CD4-positive, CD25-positive, alpha-beta regulatory T cell (primary cell): ENCODE data around the gene RSAD2. TPM values are rescaled to one million over a fixed set of nuclear protein-coding genes. Genes with fewer than 3 reads are reported as not detected.

Experiments used
- ATAC-seq, 2 donors: fragments of 150-1000 bp; cut with Tn5 transposase; one replicate each; pipeline ENCODE4 v1.10.0; 2021; ENCODE audit warnings: low read depth in 2 of 2, moderate number of reproducible peaks in 2 of 2, moderate library complexity in 1 of 2
- DNase-seq, 3 donors: peaks; one replicate each; pipeline versions ENCODE4 v3.0.0 to v3.0.0-alpha.2; 2012 to 2022; ENCODE audit warnings: mixed read lengths in 1 of 3
- H3K27ac ChIP-seq: one replicate; pipeline ENCODE4 v1.7.0; 2013; ENCODE audit warnings: mild to moderate bottlenecking, low read length; ENCODE audit not compliant: insufficient read depth, poor library complexity, severe bottlenecking
- H3K27me3 ChIP-seq: one replicate; pipeline ENCODE4 v1.7.0; 2013; ENCODE audit warnings: low read length; ENCODE audit not compliant: control insufficient read depth, insufficient read depth
- H3K36me3 ChIP-seq: one replicate; pipeline ENCODE4 v1.7.0; 2013; ENCODE audit warnings: mild to moderate bottlenecking, low read length, moderate library complexity; ENCODE audit not compliant: control insufficient read depth, insufficient read depth
- H3K4me1 ChIP-seq: 2 replicates; pipeline ENCODE4 v1.7.0; 2013; ENCODE audit warnings: mild to moderate bottlenecking, low read length; ENCODE audit not compliant: insufficient read depth, control insufficient read depth, poor library complexity, severe bottlenecking
- H3K4me3 ChIP-seq: one replicate; pipeline ENCODE4 v1.7.0; 2013; ENCODE audit warnings: low read depth, mild to moderate bottlenecking, low read length, moderate library complexity
- H3K9me3 ChIP-seq, 2 experiments: 1 replicate in 1 of 2; 2 replicates in 1 of 2; pipeline ENCODE4 v1.7.0; 2013; ENCODE audit warnings: low read length in 2 of 2, mild to moderate bottlenecking in 1 of 2, moderate library complexity in 1 of 2; ENCODE audit not compliant: control insufficient read depth in 2 of 2
- H3K27ac Mint-ChIP-seq, 3 donors: one replicate each; pipeline ENCODE4 v1.8.0; 2020 to 2022; ENCODE audit warnings: mild to moderate bottlenecking in 3 of 3, mixed read lengths in 3 of 3, moderate library complexity in 2 of 3
- H3K27me3 Mint-ChIP-seq: one replicate; pipeline ENCODE4 v1.8.0; 2022; ENCODE audit warnings: mild to moderate bottlenecking, mixed read lengths
- H3K36me3 Mint-ChIP-seq: one replicate; pipeline ENCODE4 v1.8.0; 2020; ENCODE audit warnings: mixed read lengths
- H3K4me1 Mint-ChIP-seq, 4 donors: one replicate each; pipeline ENCODE4 v1.8.0; 2020 to 2022; ENCODE audit warnings: mixed read lengths in 4 of 4, mild to moderate bottlenecking in 1 of 4
- H3K4me3 Mint-ChIP-seq, 4 donors: one replicate each; pipeline ENCODE4 v1.8.0; 2020 to 2022; ENCODE audit warnings: mild to moderate bottlenecking in 4 of 4, mixed read lengths in 4 of 4, moderate library complexity in 3 of 4
- H3K9me3 Mint-ChIP-seq, 7 donors: one replicate each; pipeline ENCODE4 v1.8.0; 2020 to 2022; ENCODE audit warnings: mixed read lengths in 7 of 7, mild to moderate bottlenecking in 3 of 7, moderate library complexity in 2 of 7
- polyA plus RNA-seq, 4 donors: library from polyadenylated mRNA; unstranded; fragments of 300-500 nt; fragmentation: Illumina TruSeq; gene quantifications; one replicate each; pipeline ENCODE4 v1.2.3, GENCODE V29; 2021
- total RNA-seq: library from RNA; stranded (reverse); gene quantifications from one replicate; pipeline ENCODE4 v1.2.3, GENCODE V29; 2022

The RSAD2 gene
- total and polyA plus RNA-seq, 5 donors from 2014 or later, result 1.6 to 8.7 (median 4.1) TPM

- no peaks in the 10 kb centered on the region for H3K36me3 ChIP-seq
- H3K4me3 Mint-ChIP-seq, result peak overlapping the region in 2 of 4 donors; percentile 40 to 61
- no peak overlapping the region for H3K27ac ChIP-seq
- no peak overlapping the region for H3K4me3 ChIP-seq
- H3K4me1 Mint-ChIP-seq, result peaks cover 0 to 80% (median 31%) of the 10 kb centered on the region in 4 donors
- peaks cover 4% of the 10 kb centered on the region for H3K27me3 Mint-ChIP-seq
- no peaks in the 10 kb centered on the region for H3K9me3 ChIP-seq
- no peak for DNase-seq
- no peak for ATAC-seq
- H3K36me3 Mint-ChIP-seq, result peaks cover 24% of the 10 kb centered on the region
- no peak overlapping the region for H3K27ac Mint-ChIP-seq
- H3K27me3 ChIP-seq, result no peaks in the 10 kb centered on the region
- H3K4me1 ChIP-seq, result peaks cover 7% of the 10 kb centered on the region
- peaks cover 0 to 6% (median 0%) of the 10 kb centered on the region in 7 donors for H3K9me3 Mint-ChIP-seq
Measured at GRCh38 chr2:6928452-6928851, 50.9 kb downstream of the RSAD2 start.

DNA sequence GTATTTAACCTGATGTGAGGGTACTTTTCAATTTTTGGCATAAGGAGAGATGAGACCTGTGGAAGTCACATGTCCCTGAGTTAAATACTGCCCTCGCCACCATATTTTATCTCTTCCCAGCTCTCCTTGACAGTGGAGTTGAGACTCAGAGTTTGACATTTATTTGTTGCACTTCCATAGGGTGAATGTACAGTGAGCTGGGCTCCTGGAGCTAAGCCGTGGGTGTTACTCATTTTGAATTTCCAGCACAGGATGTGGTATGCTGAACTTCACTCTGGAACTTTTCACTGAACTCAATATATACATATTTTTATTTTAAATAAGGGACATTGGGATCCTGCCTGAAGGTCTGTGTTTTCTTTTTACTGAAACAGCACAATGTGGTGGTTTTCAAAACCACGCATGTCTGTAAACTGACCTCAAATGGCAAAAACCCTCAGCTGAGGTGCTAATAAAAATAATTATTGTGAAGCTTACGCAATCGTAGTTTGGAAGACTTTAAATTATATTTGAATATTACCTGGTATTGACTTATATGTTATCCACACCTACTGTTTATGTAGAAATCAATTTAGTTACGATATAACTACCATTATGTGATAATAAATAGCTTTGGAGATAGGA is 51.7 kb downstream of the RSAD2 start:
- ATAC-seq, result no peak
- H3K9me3 ChIP-seq, result no peaks in the 10 kb centered on the region
- H3K27me3 Mint-ChIP-seq, result peaks cover 4% of the 10 kb centered on the region
- H3K27me3 ChIP-seq, result no peaks in the 10 kb centered on the region
- peaks cover 0 to 6% (median 0%) of the 10 kb centered on the region in 7 donors for H3K9me3 Mint-ChIP-seq
- no peak overlapping the region for H3K27ac ChIP-seq
- peaks cover 20% of the 10 kb centered on the region for H3K36me3 Mint-ChIP-seq
- no peak for DNase-seq
- H3K4me3 ChIP-seq, result no peak overlapping the region
- no peak overlapping the region for H3K4me3 Mint-ChIP-seq
- peaks cover 0 to 78% (median 30%) of the 10 kb centered on the region in 4 donors for H3K4me1 Mint-ChIP-seq
- H3K27ac Mint-ChIP-seq, result no peak overlapping the region
- H3K4me1 ChIP-seq, result peaks cover 4% of the 10 kb centered on the region
- no peaks in the 10 kb centered on the region for H3K36me3 ChIP-seq

- no peaks in the 10 kb centered on the region for H3K27me3 ChIP-seq
- Mint-ChIP-seq H3K27ac (no peak overlapping the region), H3K9me3 (peaks cover 0 to 6% (median 0%) of the 10 kb centered on the region in 7 donors), H3K4me3 (peak overlapping the region in 1 of 4 donors; percentile 33), H3K36me3 (peaks cover 21% of the 10 kb centered on the region), H3K4me1 (peaks cover 0 to 76% (median 34%) of the 10 kb centered on the region in 4 donors), H3K27me3 (peaks cover 4% of the 10 kb centered on the region)
- H3K4me1 ChIP-seq, result peaks cover 12% of the 10 kb centered on the region
- DNase-seq (no peak), ATAC-seq (no peak)
- no peaks in the 10 kb centered on the region for H3K36me3 ChIP-seq
- no peak overlapping the region for H3K4me3 ChIP-seq
- H3K9me3 ChIP-seq, result no peaks in the 10 kb centered on the region
- H3K27ac ChIP-seq, result no peak overlapping the region
Measured at GRCh38 chr2:6930923-6931647, 53.5 kb downstream of the RSAD2 start.

GRCh38 chr2:6931753-6932152 is 54.2 kb downstream of the RSAD2 start:
- Mint-ChIP-seq H3K27ac (no peak overlapping the region), H3K36me3 (peaks cover 20% of the 10 kb centered on the region)

GRCh38 chr2:6932206-6932605 is 54.6 kb downstream of the RSAD2 start:
- peaks cover 20% of the 10 kb centered on the region for H3K36me3 Mint-ChIP-seq

More at GRCh38 chr2:6931753-6932152, 54.2 kb downstream of the RSAD2 start:
- Mint-ChIP-seq H3K27me3 (peaks cover 4% of the 10 kb centered on the region), H3K4me3 (no peak overlapping the region), H3K4me1 (peaks cover 0 to 76% (median 35%) of the 10 kb centered on the region in 4 donors), H3K9me3 (peaks cover 0 to 6% (median 0%) of the 10 kb centered on the region in 7 donors)
- H3K27me3 ChIP-seq, result no peaks in the 10 kb centered on the region
- peaks cover 12% of the 10 kb centered on the region for H3K4me1 ChIP-seq
- H3K36me3 ChIP-seq, result no peaks in the 10 kb centered on the region
- H3K27ac ChIP-seq, result no peak overlapping the region
- H3K9me3 ChIP-seq, result no peaks in the 10 kb centered on the region
- no peak for DNase-seq
- no peak overlapping the region for H3K4me3 ChIP-seq
- ATAC-seq, result no peak

GRCh38 chr2:6932828-6933227 is 55.3 kb downstream of the RSAD2 start:
- peak overlapping the region in 1 of 3 donors; percentile 34 for H3K27ac Mint-ChIP-seq

More at GRCh38 chr2:6932206-6932605, 54.6 kb downstream of the RSAD2 start:
- Mint-ChIP-seq H3K27ac (no peak overlapping the region), H3K4me3 (no peak overlapping the region), H3K27me3 (peaks cover 4% of the 10 kb centered on the region), H3K9me3 (peaks cover 0 to 6% (median 0%) of the 10 kb centered on the region in 7 donors), H3K4me1 (peaks cover 0 to 79% (median 35%) of the 10 kb centered on the region in 4 donors)
- H3K4me1 ChIP-seq, result peaks cover 13% of the 10 kb centered on the region
- H3K9me3 ChIP-seq, result no peaks in the 10 kb centered on the region
- no peak for DNase-seq
- no peaks in the 10 kb centered on the region for H3K36me3 ChIP-seq
- no peak overlapping the region for H3K27ac ChIP-seq
- no peaks in the 10 kb centered on the region for H3K27me3 ChIP-seq
- ATAC-seq, result no peak
- no peak overlapping the region for H3K4me3 ChIP-seq

GRCh38 chr2:6933911-6934310 is 56.3 kb downstream of the RSAD2 start:
- Mint-ChIP-seq H3K27ac (no peak overlapping the region), H3K27me3 (peaks cover 4% of the 10 kb centered on the region), H3K9me3 (peaks cover 0 to 6% (median 0%) of the 10 kb centered on the region in 7 donors), H3K4me3 (peak overlapping the region in 2 of 4 donors; percentile 33 to 47), H3K4me1 (peaks cover 0 to 78% (median 35%) of the 10 kb centered on the region in 4 donors), H3K36me3 (peaks cover 11% of the 10 kb centered on the region)
- Histone ChIP-seq H3K36me3 (no peaks in the 10 kb centered on the region), H3K4me1 (peaks cover 15% of the 10 kb centered on the region), H3K4me3 (no peak overlapping the region), H3K27me3 (no peaks in the 10 kb centered on the region), H3K9me3 (no peaks in the 10 kb centered on the region), H3K27ac (no peak overlapping the region)
- no peak for DNase-seq
- ATAC-seq, result no peak

More at GRCh38 chr2:6932828-6933227, 55.3 kb downstream of the RSAD2 start:
- peaks cover 0 to 6% (median 0%) of the 10 kb centered on the region in 7 donors for H3K9me3 Mint-ChIP-seq
- Histone ChIP-seq H3K36me3 (no peaks in the 10 kb centered on the region), H3K4me3 (no peak overlapping the region), H3K4me1 (peaks cover 15% of the 10 kb centered on the region), H3K27me3 (no peaks in the 10 kb centered on the region), H3K9me3 (no peaks in the 10 kb centered on the region), H3K27ac (no peak overlapping the region)
- peaks cover 0 to 81% (median 38%) of the 10 kb centered on the region in 4 donors for H3K4me1 Mint-ChIP-seq
- ATAC-seq (no peak), DNase-seq (no peak)
- H3K27me3 Mint-ChIP-seq, result peaks cover 4% of the 10 kb centered on the region
- H3K4me3 Mint-ChIP-seq, result no peak overlapping the region
- H3K36me3 Mint-ChIP-seq, result peaks cover 20% of the 10 kb centered on the region
